22Rv1 (cell line): ENCODE data around the gene SNX6.

Experiments used
- CTCF ChIP-seq: fragments of 450-650 bp; IDR thresholded peaks from 2 replicates; pipeline ENCODE4 v1.5.1; 2017; ENCODE audit warnings: mild to moderate bottlenecking
- ZFX ChIP-seq: fragments of 450-650 bp; IDR thresholded peaks from 2 replicates; pipeline ENCODE4 v1.6.1; 2017; ENCODE audit warnings: antibody characterized with exemption, borderline replicate concordance

GRCh38 chr14:34633742-34634141 is 3.8 kb upstream of the SNX6 start:
- TF ChIP-seq CTCF (no peak), ZFX (no peak)
